Measurements from ENCODE around the gene DEPDC4. TPM values are rescaled to one million over a fixed set of nuclear protein-coding genes. Genes with fewer than 3 reads are reported as not detected.
A peak's percentile ranks its signal among the peaks of the same experiment; 100 is the strongest.

DEPDC4 gene
- total RNA-seq, 1 donor from 2014 or later: 2.1 TPM

- Mint-ChIP-seq H3K4me1 (ENCODE audit: low read depth) (peaks cover 46% of the 10 kb centered on the region), H3K9me3 (no peaks in the 10 kb centered on the region), H3K4me3 (peak overlapping the region; percentile 100), H3K36me3 (ENCODE audit: low read depth) (peaks cover 12% of the 10 kb centered on the region), H3K27me3 (ENCODE audit: insufficient read depth) (no peaks in the 10 kb centered on the region), H3K27ac (peak overlapping the region; percentile 100)
- intact Hi-C loops (cut with micrococcal nuclease): loop anchor here (1.0 to 10.0 kb wide), 10 partner anchors 14 to 1697 kb away; partner anchors contain the start of genes DEPDC4, SCYL2, SLC25A3 and TMPO
- peak; percentile 76 for DNase-seq (ENCODE audit: low spot score)
These were observed 67.3 kb downstream of the DEPDC4 start for GRCh38 chr12:100199347-100200149.

- no peaks in the 10 kb centered on the region for H3K27me3 Mint-ChIP-seq (ENCODE audit: insufficient read depth)
- DNase-seq (ENCODE audit: low spot score): no peak
These were observed 67.9 kb downstream of the DEPDC4 start for GRCh38 chr12:100199023-100199346.

GRCh38 chr12:100197486-100197885 is 69.4 kb downstream of the DEPDC4 start:
- intact Hi-C loops (cut with micrococcal nuclease): no loop called here

More at GRCh38 chr12:100199023-100199346, 67.9 kb downstream of the DEPDC4 start:
- intact Hi-C loops (cut with micrococcal nuclease): loop anchor here (1.0 kb wide), 1 partner anchor 14 kb away; no protein-coding TSS in a partner anchor
- peak overlapping the region; percentile 100 for H3K4me3 Mint-ChIP-seq
- peak overlapping the region; percentile 95 for H3K27ac Mint-ChIP-seq
- peaks cover 14% of the 10 kb centered on the region for H3K36me3 Mint-ChIP-seq (ENCODE audit: low read depth)
- peaks cover 46% of the 10 kb centered on the region for H3K4me1 Mint-ChIP-seq (ENCODE audit: low read depth)
- H3K9me3 Mint-ChIP-seq: no peaks in the 10 kb centered on the region

GRCh38 chr12:100193085-100193484 is 73.8 kb downstream of the DEPDC4 start:
- Mint-ChIP-seq H3K27me3 (ENCODE audit: insufficient read depth) (no peaks in the 10 kb centered on the region), H3K36me3 (ENCODE audit: low read depth) (peaks cover 30% of the 10 kb centered on the region)
- intact Hi-C loops (cut with micrococcal nuclease): no loop called here

More at GRCh38 chr12:100197486-100197885, 69.4 kb downstream of the DEPDC4 start:
- peaks cover 14% of the 10 kb centered on the region for H3K36me3 Mint-ChIP-seq (ENCODE audit: low read depth)
- peaks cover 39% of the 10 kb centered on the region for H3K4me1 Mint-ChIP-seq (ENCODE audit: low read depth)
- H3K27me3 Mint-ChIP-seq (ENCODE audit: insufficient read depth): no peaks in the 10 kb centered on the region
- no peak overlapping the region for H3K4me3 Mint-ChIP-seq
- DNase-seq (ENCODE audit: low spot score): no peak
- no peak overlapping the region for H3K27ac Mint-ChIP-seq
- H3K9me3 Mint-ChIP-seq: no peaks in the 10 kb centered on the region

More at GRCh38 chr12:100193085-100193484, 73.8 kb downstream of the DEPDC4 start:
- H3K27ac Mint-ChIP-seq: no peak overlapping the region
- H3K4me1 Mint-ChIP-seq (ENCODE audit: low read depth): peaks cover 24% of the 10 kb centered on the region
- DNase-seq (ENCODE audit: low spot score): no peak
- H3K4me3 Mint-ChIP-seq: no peak overlapping the region
- no peaks in the 10 kb centered on the region for H3K9me3 Mint-ChIP-seq

Other genes with a start within 250 kb of the DEPDC4 start
- 72.6 and 74.6 TPM in 2 replicates for gene BLTP3B, start 124.2 kb downstream of the DEPDC4 start, total RNA-seq
- 29.8 and 35.4 TPM in 2 replicates for gene ACTR6, start 66.3 kb downstream of the DEPDC4 start, total RNA-seq
- 33.0 and 38.9 TPM in 2 replicates for gene SCYL2, start 98 bp upstream of the DEPDC4 start, total RNA-seq
- gene SLC17A8, start 90.0 kb upstream of the DEPDC4 start, total RNA-seq: not detected in 2 replicates
- gene NR1H4, start 206.8 kb upstream of the DEPDC4 start, total RNA-seq: not detected in 2 replicates

All from activated T-helper 1 cell treated with anti-CD3 and anti-CD28 coated beads, Interleukin-12 subunit alpha, Interleukin-12 subunit beta, Interleukin-2, Interleukin-4 antibody, amounts not matched to agents 30 ng/mL and 10 ng/mL and 1 ng/mL, durations not matched to agents 14 hours and 24 hours and 36 hours (primary cell).